A673 (cell line): Measurements from ENCODE around the gene FOXRED1.

ENCODE experiments used
- EZH2 ChIP-seq: fragments of 200-600 bp; sonication (generic); IDR thresholded peaks from 2 replicates; pipeline ENCODE4 v1.6.1; 2017; ENCODE audit warnings: borderline replicate concordance, low read depth, mild to moderate bottlenecking, mixed read lengths, antibody characterized with exemption, low read length; ENCODE audit not compliant: poor library complexity, severe bottlenecking
- TF ChIP-seq, protein P1 (sequence below): fragments of 300-800, 200-600 bp; sonication (generic); conservative IDR thresholded peaks from 2 replicates; pipeline ENCODE4 v1.5.1; 2017; ENCODE audit warnings: low read depth, mild to moderate bottlenecking, antibody characterized with exemption, low read length, moderate library complexity, mixed read lengths

DNA sequence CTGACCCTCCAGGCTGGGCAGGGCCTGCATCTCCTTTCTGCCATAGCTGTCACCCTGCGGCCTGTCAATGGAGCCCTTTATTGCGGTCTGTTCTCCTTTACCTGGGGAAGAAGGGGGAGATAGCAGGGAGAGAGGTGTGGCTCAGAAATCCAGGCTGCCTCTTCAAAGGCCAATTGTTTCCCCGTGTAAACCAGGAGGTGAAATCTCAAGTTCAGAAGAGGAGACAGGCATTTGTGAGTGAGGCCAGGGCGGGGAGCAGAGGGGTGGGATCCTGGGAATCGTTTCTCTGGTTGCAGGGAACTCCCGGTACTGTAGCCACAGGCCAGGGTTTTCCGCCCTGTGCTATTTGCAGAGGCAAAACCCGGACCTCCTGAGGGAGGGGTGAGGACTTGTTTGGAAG lies 44.0 kb downstream of the FOXRED1 start:
- TF ChIP-seq, protein P1, sequence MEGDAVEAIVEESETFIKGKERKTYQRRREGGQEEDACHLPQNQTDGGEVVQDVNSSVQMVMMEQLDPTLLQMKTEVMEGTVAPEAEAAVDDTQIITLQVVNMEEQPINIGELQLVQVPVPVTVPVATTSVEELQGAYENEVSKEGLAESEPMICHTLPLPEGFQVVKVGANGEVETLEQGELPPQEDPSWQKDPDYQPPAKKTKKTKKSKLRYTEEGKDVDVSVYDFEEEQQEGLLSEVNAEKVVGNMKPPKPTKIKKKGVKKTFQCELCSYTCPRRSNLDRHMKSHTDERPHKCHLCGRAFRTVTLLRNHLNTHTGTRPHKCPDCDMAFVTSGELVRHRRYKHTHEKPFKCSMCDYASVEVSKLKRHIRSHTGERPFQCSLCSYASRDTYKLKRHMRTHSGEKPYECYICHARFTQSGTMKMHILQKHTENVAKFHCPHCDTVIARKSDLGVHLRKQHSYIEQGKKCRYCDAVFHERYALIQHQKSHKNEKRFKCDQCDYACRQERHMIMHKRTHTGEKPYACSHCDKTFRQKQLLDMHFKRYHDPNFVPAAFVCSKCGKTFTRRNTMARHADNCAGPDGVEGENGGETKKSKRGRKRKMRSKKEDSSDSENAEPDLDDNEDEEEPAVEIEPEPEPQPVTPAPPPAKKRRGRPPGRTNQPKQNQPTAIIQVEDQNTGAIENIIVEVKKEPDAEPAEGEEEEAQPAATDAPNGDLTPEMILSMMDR: no peak
- no peak for TF ChIP-seq EZH2
